ENCODE measurements around the gene PRKN. TPM values are rescaled to one million over a fixed set of nuclear protein-coding genes. Genes with fewer than 3 reads are reported as not detected.

Gene PRKN
- polyA plus RNA-seq, 1 donor from 2014 or later: 1.2 TPM

GRCh38 chr6:162099685-162100084 lies 627.9 kb downstream of the PRKN start:
- H3K4me2 ChIP-seq (ENCODE audit: low read length): no peak overlapping the region
- H3K9me2 ChIP-seq (ENCODE audit: insufficient read depth, low read length): no peaks in the 10 kb centered on the region
- H3K27me3 ChIP-seq (ENCODE audit: insufficient read depth, low read depth, low read length): no peaks in the 10 kb centered on the region
- H3K4me3 ChIP-seq (ENCODE audit: low read length): no peak overlapping the region
- no peak for TF ChIP-seq EZH2 (IDR thresholded peaks at IDR 0.05; ENCODE audit: borderline replicate concordance, insufficient read depth, low read length, poor library complexity, severe bottlenecking)
- TF ChIP-seq TAF1 (IDR thresholded peaks at IDR 0.05; ENCODE audit: low read depth): no peak
- TF ChIP-seq SMC3 (conservative IDR thresholded peaks at IDR 0.05; ENCODE audit: poor library complexity): no peak
- no peak for TF ChIP-seq CTCF (IDR thresholded peaks at IDR 0.05; ENCODE audit: poor library complexity, severe bottlenecking)
- TF ChIP-seq REST (IDR thresholded peaks at IDR 0.05; ENCODE audit: borderline replicate concordance): no peak
- no peak for TF ChIP-seq EP300 (conservative IDR thresholded peaks at IDR 0.05; ENCODE audit: poor library complexity, severe bottlenecking)
- TF ChIP-seq POLR2AphosphoS5 (IDR thresholded peaks at IDR 0.05): no peak
- TF ChIP-seq RAD21 (conservative IDR thresholded peaks at IDR 0.05): no peak
- no peak for TF ChIP-seq MXI1 (conservative IDR thresholded peaks at IDR 0.05; ENCODE audit: poor library complexity, severe bottlenecking)
- no peaks in the 10 kb centered on the region for H3K79me2 ChIP-seq (replicated peaks; ENCODE audit: insufficient read depth, low read length)
- no peaks in the 10 kb centered on the region for H3K9me3 ChIP-seq (ENCODE audit: low read length)
- H3K27ac ChIP-seq (ENCODE audit: low read length): no peak overlapping the region
- H3K36me3 ChIP-seq (ENCODE audit: insufficient read depth, low read length): no peaks in the 10 kb centered on the region
- no peak overlapping the region for H2AFZ ChIP-seq (ENCODE audit: low read depth, low read length)
- H4K20me1 ChIP-seq (ENCODE audit: insufficient read depth): no peaks in the 10 kb centered on the region
- H3K9ac ChIP-seq (ENCODE audit: low read length): no peak overlapping the region
- no peaks in the 10 kb centered on the region for H3F3A ChIP-seq (ENCODE audit: insufficient read depth, low read length, poor library complexity, severe bottlenecking)

- Histone ChIP-seq H3K9ac (ENCODE audit: low read length) (no peak overlapping the region), H3K79me2 (replicated peaks; ENCODE audit: insufficient read depth, low read length) (no peaks in the 10 kb centered on the region), H4K20me1 (ENCODE audit: insufficient read depth) (no peaks in the 10 kb centered on the region), H3K9me2 (ENCODE audit: insufficient read depth, low read length) (no peaks in the 10 kb centered on the region), H3F3A (ENCODE audit: insufficient read depth, low read length, poor library complexity, severe bottlenecking) (no peaks in the 10 kb centered on the region), H3K9me3 (ENCODE audit: low read length) (no peaks in the 10 kb centered on the region), H3K4me2 (ENCODE audit: low read length) (no peak overlapping the region), H3K36me3 (ENCODE audit: insufficient read depth, low read length) (no peaks in the 10 kb centered on the region), H3K4me3 (ENCODE audit: low read length) (no peak overlapping the region), H3K27me3 (ENCODE audit: insufficient read depth, low read depth, low read length) (no peaks in the 10 kb centered on the region), H3K27ac (ENCODE audit: low read length) (no peak overlapping the region), H2AFZ (ENCODE audit: low read depth, low read length) (no peak overlapping the region)
- no peak for TF ChIP-seq RAD21 (conservative IDR thresholded peaks at IDR 0.05)
- no peak for TF ChIP-seq SMC3 (conservative IDR thresholded peaks at IDR 0.05; ENCODE audit: poor library complexity)
- TF ChIP-seq EZH2 (IDR thresholded peaks at IDR 0.05; ENCODE audit: borderline replicate concordance, insufficient read depth, low read length, poor library complexity, severe bottlenecking): no peak
- no peak for TF ChIP-seq POLR2AphosphoS5 (IDR thresholded peaks at IDR 0.05)
- TF ChIP-seq EP300 (conservative IDR thresholded peaks at IDR 0.05; ENCODE audit: poor library complexity, severe bottlenecking): no peak
- TF ChIP-seq MXI1 (conservative IDR thresholded peaks at IDR 0.05; ENCODE audit: poor library complexity, severe bottlenecking): no peak
- TF ChIP-seq TAF1 (IDR thresholded peaks at IDR 0.05; ENCODE audit: low read depth): no peak
- no peak for TF ChIP-seq REST (IDR thresholded peaks at IDR 0.05; ENCODE audit: borderline replicate concordance)
- no peak for TF ChIP-seq CTCF (IDR thresholded peaks at IDR 0.05; ENCODE audit: poor library complexity, severe bottlenecking)
Measured at GRCh38 chr6:162092816-162093502, 634.6 kb downstream of the PRKN start.

All from neural cell (in vitro differentiated cells).